Stimulated activated CD4-positive, alpha-beta T cell treated with anti-CD3 and anti-CD28 coated beads, Interleukin-1b, Interleukin-23, amount 100 ng/mL, for 48 hours (primary cell): Measurements from ENCODE around the gene ATP13A2.

Experiments
- DNase-seq: peaks from one replicate; pipeline ENCODE4 v3.0.0-alpha.2; 2020

Gene ATP13A2

GRCh38 chr1:17002524-17002902, 9.2 kb downstream of the ATP13A2 start:
- no peak for DNase-seq

GRCh38 chr1:17001760-17002523, 9.8 kb downstream of the ATP13A2 start:
- no peak for DNase-seq

GRCh38 chr1:16999863-17000262, 11.9 kb downstream of the ATP13A2 start:
- no peak for DNase-seq

- no peak for DNase-seq
Measured at GRCh38 chr1:16998589-16998988, 13.1 kb downstream of the ATP13A2 start.

GRCh38 chr1:16996845-16997244, 14.9 kb downstream of the ATP13A2 start:
- DNase-seq, result no peak

- DNase-seq, result no peak
Measured at GRCh38 chr1:16993521-16994038, 18.1 kb downstream of the ATP13A2 start.

GRCh38 chr1:16992675-16993074, 19.1 kb downstream of the ATP13A2 start:
- no peak for DNase-seq

GRCh38 chr1:16992102-16992501, 19.6 kb downstream of the ATP13A2 start:
- DNase-seq, result no peak

- no peak for DNase-seq
Measured at GRCh38 chr1:16991571-16991970, 20.2 kb downstream of the ATP13A2 start.

GRCh38 chr1:16989676-16990391, 21.9 kb downstream of the ATP13A2 start:
- DNase-seq, result no peak

GRCh38 chr1:16988210-16988609, 23.5 kb downstream of the ATP13A2 start:
- DNase-seq, result no peak

- no peak for DNase-seq
Measured at GRCh38 chr1:16986962-16987361, 24.8 kb downstream of the ATP13A2 start.

GRCh38 chr1:16986560-16986959, 25.2 kb downstream of the ATP13A2 start:
- no peak for DNase-seq

- no peak for DNase-seq
Measured at GRCh38 chr1:16986113-16986512, 25.6 kb downstream of the ATP13A2 start.

GRCh38 chr1:16984717-16985116, 27.0 kb downstream of the ATP13A2 start:
- DNase-seq, result no peak

GRCh38 chr1:16983649-16984048, 28.1 kb downstream of the ATP13A2 start:
- DNase-seq, result no peak

GRCh38 chr1:16982902-16983301, 28.8 kb downstream of the ATP13A2 start:
- no peak for DNase-seq

- no peak for DNase-seq
Measured at GRCh38 chr1:16981269-16981849, 30.4 kb downstream of the ATP13A2 start.

- DNase-seq, result no peak
Measured at GRCh38 chr1:16980473-16981268, 31.1 kb downstream of the ATP13A2 start, which contains the start of gene MFAP2. MFAP2 (minus strand) TSS chr1:16980620; CDS start chr1:16978273, 2,347 bp downstream.

- DNase-seq, result no peak
Measured at GRCh38 chr1:16979475-16980327, 32.0 kb downstream of the ATP13A2 start.

GRCh38 chr1:16978567-16979474, 32.9 kb downstream of the ATP13A2 start:
- no peak for DNase-seq
